Stimulated activated CD8-positive, alpha-beta memory T cell treated with anti-CD3 and anti-CD28 coated beads, Interleukin-4, amount 100 ng/mL, for 4 hours (primary cell): ENCODE results near the gene MBNL2.
"Not testable (repeated sequence)": the region's sequence is repeated elsewhere in the genome, so short reads cannot be mapped to it uniquely, and the experiment has no call there.

Experiments used
- DNase-seq, 2 donors: peaks; one replicate each; pipeline ENCODE4 v3.0.0-alpha.2; 2020; ENCODE audit warnings: low read depth in 2 of 2, low spot score in 1 of 2

MBNL2 gene

GRCh38 chr13:97207252-97207651 lies 14.9 kb upstream of the MBNL2 start:
- DNase-seq = not testable (repeated sequence)

DNA sequence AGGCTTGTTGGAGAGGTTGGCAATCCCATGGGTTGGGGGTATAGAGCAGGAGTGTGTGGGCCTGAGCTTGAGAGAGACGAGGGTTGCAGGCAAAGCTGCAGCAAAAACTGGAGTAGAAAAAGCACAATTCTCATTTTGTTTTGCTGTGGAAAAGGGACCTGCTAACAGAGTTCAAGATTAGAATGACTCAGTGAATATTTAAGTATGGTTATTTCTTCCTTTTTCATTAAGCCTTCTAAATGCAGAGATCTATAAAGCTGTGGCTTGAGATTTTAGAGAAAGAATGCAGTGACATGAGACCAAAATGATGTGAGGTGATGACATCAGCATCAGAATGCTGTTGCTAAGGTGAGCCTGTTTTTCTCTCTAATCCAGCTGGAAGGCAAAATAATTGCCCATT lies 10.8 kb upstream of the MBNL2 start:
- DNase-seq = no peak

- DNase-seq = no peak
These were observed 10.1 kb upstream of the MBNL2 start for GRCh38 chr13:97212004-97212403.

DNA sequence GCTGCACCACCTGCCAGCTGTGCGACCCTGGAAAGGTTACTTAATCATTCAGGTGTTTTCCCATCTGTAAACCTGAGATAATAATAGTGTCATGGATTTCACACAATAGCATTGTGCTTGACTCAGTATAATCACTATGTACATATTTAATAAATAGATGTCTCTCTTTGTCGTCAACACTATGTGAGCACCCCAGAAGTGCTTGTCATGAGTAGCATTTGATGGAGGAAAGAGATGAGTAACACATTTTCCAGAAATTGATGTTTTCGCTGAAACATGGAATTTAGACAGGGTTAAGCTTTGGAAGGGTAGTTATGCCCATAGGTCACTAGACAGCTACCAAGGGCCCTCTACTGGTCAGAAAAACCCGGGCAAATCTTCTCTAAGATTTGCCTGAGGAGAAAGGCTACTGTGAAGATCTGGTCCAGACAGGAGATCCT lies 9.5 kb upstream of the MBNL2 start:
- no peak for DNase-seq

DNA sequence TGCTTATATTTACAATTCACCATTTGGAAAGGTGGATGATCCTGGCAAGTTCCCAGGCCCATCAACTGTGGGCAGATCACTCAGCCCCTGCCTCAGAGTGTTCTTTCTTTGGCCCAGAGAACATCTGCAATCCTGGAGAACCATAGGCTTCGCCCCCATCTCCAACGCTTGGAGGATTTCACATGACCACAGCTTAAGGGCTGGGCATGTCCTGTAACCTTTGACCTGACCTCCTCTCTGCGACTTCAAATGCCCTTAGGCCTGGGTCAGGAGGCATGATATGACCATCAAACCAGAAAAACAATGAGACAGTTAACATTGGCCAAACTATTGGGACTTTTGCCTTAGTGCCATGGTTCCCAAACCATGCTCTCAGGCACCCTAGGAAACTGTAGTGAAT lies 7.2 kb upstream of the MBNL2 start:
- no peak for DNase-seq

- no peak for DNase-seq
These were observed 6.8 kb upstream of the MBNL2 start for GRCh38 chr13:97215325-97215724.

- no peak for DNase-seq
These were observed 2.9 kb upstream of the MBNL2 start for GRCh38 chr13:97219226-97219625.

DNA sequence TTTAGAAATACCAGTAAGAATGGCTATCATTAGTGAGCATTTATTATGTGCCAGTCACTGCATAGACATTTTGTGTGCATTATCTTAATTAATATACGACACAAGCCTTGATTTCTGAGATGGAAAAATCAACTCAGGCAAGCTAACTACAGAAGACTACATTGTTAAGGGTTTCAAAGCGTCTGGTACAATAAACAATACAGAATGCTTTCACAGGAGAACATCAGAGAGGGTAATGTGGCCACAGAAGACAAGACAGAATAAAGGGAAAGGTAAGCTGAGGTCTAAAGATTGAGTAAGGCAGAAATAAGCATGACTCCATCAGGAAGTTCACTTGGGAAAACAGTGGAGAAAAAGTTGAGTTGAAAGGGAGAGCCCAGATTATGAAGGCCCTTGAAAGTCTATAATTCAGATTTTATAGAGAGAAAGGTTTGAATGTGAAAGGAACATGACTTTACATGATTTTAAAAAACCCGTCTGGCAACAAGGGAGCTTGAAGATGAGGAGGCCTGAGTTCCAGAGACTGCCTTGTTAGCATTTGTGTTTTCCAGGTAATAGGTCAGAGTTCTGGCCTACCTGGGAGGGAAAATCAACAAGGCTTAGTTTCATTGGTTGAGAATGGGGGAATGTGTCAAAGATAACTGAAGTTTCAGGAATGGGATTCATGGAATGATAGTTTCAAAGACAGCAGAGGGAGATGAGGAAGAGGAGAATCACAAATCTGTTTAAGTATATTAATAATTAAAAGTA lies 1.8 kb upstream of the MBNL2 start:
- DNase-seq = no peak

DNA sequence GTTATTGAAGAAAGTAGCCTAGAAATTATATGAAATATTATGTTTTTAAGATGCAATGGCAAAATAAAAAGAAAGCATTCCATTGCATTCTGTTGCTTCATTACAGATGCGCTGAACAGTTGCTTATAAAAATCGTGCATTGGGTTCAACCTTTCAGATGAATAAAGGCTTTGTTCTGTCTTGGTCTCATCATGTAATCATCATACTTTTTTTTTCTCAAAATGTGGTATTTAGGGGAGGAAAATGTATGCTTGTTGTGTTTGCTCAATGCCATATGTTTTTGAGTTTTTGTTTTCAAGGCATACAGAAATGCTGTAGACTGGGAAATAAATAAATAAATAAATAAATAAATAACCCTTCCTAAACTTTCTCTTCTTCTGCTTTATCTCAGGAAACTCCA lies 1.1 kb upstream of the MBNL2 start:
- no peak for DNase-seq

- no peak for DNase-seq
These were observed 667 bp upstream of the MBNL2 start for GRCh38 chr13:97221466-97221865.

DNA sequence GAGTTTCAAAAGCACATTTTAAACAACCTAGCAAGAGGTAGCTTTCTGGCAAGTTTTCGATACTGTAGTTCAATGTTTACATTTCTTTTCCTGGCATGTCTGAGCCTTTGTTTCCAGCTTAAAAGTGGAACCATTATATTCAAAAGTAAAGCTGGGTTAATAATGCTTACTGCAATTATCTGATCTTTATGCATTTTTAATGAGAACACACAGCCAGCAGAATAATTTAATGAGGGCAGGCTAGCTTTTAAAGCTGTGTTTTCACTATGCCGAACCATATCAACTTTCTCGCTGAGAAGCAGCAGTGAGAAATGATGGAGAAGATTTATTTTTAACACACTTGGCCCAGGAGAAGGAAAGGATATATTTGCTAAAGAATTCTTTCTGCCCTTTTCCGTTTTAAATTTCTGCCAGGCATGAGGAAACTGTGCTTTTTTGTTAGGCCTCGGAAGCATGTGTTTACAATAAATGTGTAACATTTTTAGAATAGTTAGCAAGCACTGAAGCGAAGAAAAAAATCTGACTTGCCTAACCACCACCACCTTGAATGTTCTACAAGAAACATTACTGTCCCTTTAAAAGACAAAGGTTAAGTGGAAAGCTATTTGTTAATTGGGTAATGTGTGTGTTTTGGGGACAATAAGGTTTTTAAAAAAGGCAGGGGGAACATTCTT lies 1.0 kb downstream of the MBNL2 start:
- DNase-seq = no peak

- DNase-seq = no peak
These were observed 1.8 kb downstream of the MBNL2 start for GRCh38 chr13:97223711-97224541.

DNA sequence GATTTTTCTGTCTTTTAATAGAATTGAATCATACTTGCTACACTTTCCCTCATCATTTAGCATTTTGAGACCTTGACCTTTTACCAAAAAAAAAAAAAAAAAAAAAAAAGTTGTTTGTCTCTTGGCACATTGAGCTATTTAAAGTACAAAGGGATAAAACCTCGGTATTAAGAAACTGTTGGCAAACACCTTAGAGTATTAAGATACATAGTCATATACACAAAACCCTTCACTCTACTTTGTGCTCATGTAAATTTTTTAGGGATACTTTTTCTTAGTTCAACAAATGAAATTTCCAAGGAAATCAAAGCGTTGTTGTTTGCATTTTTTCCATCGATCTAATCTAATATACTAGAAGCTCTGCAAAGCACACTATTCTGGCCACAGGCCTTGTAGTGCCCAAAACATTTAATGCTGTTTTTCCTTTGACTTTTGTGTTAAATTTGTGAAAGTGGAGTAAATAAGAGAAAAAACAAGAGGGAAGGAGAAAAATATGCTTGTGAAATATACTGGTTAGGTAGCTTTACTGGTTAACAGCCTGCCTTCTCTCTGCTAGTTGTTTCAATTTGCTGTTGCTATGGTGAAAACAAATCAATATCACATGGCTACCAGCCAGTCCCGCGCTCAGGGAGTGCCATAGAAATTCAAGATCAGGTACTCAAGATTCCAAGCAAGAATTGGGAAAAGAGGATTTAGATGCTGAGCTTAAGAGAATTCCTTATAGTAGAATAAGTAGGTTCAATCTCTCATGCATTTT lies 2.6 kb downstream of the MBNL2 start:
- DNase-seq = no peak

- no peak for DNase-seq
These were observed 3.4 kb downstream of the MBNL2 start for GRCh38 chr13:97225533-97225932.

DNA sequence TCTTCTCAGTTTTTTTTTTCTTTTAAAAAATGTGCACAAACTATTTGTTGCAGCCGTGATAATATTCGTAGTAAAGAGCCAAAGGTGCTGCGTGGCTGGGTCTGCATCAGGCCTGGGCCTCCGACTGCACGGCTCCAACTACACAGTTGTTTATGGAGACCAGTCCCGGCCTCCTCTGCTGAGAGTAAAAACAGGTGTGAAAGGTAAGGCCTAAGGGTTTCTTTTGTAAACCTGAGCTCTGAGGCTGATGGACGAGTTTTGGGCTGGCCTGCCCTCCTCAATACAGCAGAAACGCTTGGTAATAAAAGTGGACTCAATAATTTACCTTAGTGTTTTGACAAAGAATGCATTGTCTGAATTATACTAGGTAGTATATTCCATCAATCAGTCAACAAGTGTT lies 3.9 kb downstream of the MBNL2 start:
- no peak for DNase-seq

DNA sequence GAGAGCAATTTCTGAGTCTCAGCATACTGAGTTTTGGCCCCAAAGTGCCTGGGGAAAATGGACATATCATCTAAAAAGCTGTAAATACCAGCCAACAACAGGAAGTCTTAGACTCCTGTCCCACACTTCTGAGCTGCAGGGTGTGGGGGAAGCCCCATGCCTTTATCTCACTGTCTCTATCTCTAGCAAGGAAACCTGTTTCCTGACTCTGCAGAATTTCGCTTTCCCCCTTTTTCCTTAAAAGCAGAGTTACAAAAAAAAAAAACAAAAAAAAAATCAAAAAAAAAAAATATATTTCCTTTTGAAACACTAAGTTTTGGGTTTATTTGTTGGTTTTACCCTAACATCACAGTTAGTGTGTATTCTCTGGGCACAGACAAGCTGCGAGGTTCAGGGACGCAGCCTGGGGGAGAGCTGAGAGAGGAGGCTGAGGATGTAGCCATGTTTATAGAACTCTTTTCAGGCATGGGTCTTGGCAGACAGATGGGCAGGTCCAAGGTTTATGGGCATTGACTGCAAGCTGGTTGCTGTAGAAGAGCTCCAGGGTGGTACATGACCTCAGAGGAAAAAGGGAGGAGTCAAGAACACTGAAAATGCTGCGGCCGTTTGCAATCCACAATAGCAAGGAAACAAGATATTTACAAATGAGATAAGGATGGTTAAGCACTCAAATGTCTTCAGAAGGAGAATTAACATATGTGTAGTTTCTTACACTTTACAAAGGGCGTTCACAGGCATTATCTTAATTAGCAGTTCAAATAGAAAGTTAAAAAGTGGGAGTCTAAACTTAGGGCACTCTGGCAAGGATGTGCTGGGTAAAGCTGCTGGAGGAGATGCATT lies 4.9 kb downstream of the MBNL2 start:
- DNase-seq = no peak

- DNase-seq = no peak
These were observed 6.9 kb downstream of the MBNL2 start for GRCh38 chr13:97228850-97229521.

DNA sequence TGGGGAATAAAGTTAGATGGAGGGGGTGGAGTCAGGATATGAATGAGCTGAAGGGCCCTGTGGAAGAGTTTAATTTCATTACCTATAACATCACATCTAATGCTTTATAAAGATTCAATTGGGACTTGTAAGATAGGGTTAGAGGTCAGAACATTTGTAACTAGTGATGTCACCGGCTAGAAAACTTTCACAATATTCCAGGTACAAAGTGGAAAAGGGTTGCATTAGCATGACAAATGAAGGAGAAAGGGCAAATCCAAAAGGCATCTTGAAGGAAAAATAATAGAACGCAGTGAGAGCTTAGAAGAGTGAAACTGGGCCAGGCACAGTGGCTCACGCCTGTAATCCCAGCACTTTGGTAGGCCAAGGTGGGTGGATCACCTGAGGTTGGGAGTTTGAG lies 7.6 kb downstream of the MBNL2 start:
- no peak for DNase-seq

GRCh38 chr13:97231118-97231828 lies 9.1 kb downstream of the MBNL2 start:
- DNase-seq = no peak
